Endothelial cell of umbilical vein (primary cell): ENCODE measurements around the gene C11orf21. TPM values are rescaled to one million over a fixed set of nuclear protein-coding genes. Genes with fewer than 3 reads are reported as not detected.

Experiments used
- BruUV-seq: library from RNA; stranded (reverse); fragments of 400-500 nt; replicated peaks from 2 replicates; lab custom pipeline; 2021; lab: Mats Ljungman, UMichigan
- CTCF ChIA-PET: fragments of 300-600, 350-600 bp; sonication (Branson Sonifier 250); formaldehyde crosslinking; loops from one replicate; lab custom pipeline; 2021; ENCODE audit warnings: antibody characterized with exemption, inconsistent platforms; lab: Charles Lee
- POLR2A ChIA-PET: fragments of 300-600, 350-600 bp; sonication (Branson Sonifier 250); formaldehyde crosslinking; loops from one replicate; lab custom pipeline; 2021; ENCODE audit warnings: antibody characterized with exemption, inconsistent platforms; lab: Charles Lee
- DNase-seq: peaks from one replicate; pipeline ENCODE4 v3.0.0-alpha.2; 2011; ENCODE audit warnings: low read depth, low spot score
- FAIRE-seq: peaks from 2 replicates; lab custom pipeline; 2011; peaks lifted over from hg19 to GRCh38; lab: Jason Lieb, UNC
- H2AFZ ChIP-seq: 2 replicates; pipeline ENCODE4 v1.6.0; 2012; ENCODE audit warnings: low read depth, low read length, control low read depth, inconsistent platforms
- H3K27ac ChIP-seq: 2 replicates; pipeline ENCODE4 v1.5.1; 2011; ENCODE audit warnings: low read depth, mild to moderate bottlenecking, control low read depth, low read length, moderate library complexity; ENCODE audit not compliant: insufficient read depth
- H3K27me3 ChIP-seq, 2 experiments: 2 replicates each; pipeline versions ENCODE4 v1.6.0 to v1.6.1; 2011; ENCODE audit warnings: low read length in 2 of 2, mixed read lengths in 1 of 2; ENCODE audit not compliant: control insufficient read depth in 2 of 2, insufficient read depth in 2 of 2
- H3K36me3 ChIP-seq, 2 experiments: 2 replicates in 1 of 2; 3 replicates in 1 of 2; pipeline ENCODE4 v1.5.1; 2011; ENCODE audit warnings: low read length in 2 of 2, mild to moderate bottlenecking in 1 of 2, moderate library complexity in 1 of 2; ENCODE audit not compliant: control insufficient read depth in 2 of 2, insufficient read depth in 2 of 2; ENCODE audit errors: extremely low read depth in 1 of 2
- H3K4me1 ChIP-seq: 3 replicates; pipeline ENCODE4 v1.5.1; 2011; ENCODE audit warnings: mild to moderate bottlenecking, low read length; ENCODE audit not compliant: control insufficient read depth, insufficient read depth; ENCODE audit errors: extremely low read depth
- H3K4me2 ChIP-seq: 2 replicates; pipeline ENCODE4 v1.6.1; 2011; ENCODE audit warnings: low read length, control low read depth, mixed read lengths; ENCODE audit not compliant: insufficient read depth
- H3K4me3 ChIP-seq, 3 experiments: fragments of 200-600 bp in 1 of 3; sonication (generic), shearing (Covaris generic) in 1 of 3; replicated peaks in 1 of 3; 2 replicates each; pipeline ENCODE4 v1.5.1; 2011 to 2016; ENCODE audit warnings: control low read depth in 3 of 3, low read length in 3 of 3, mild to moderate bottlenecking in 2 of 3, inconsistent platforms in 1 of 3, low read depth in 1 of 3, moderate library complexity in 1 of 3; ENCODE audit not compliant: insufficient read depth in 1 of 3
- H3K79me2 ChIP-seq: 2 replicates; pipeline ENCODE4 v1.6.0; 2012; ENCODE audit warnings: low read length, inconsistent platforms; ENCODE audit not compliant: control insufficient read depth, insufficient read depth
- H3K9ac ChIP-seq: replicated peaks from 2 replicates; pipeline ENCODE3; 2011; ENCODE audit warnings: low read length, control low read depth; ENCODE audit not compliant: insufficient read depth; ENCODE audit errors: extremely low read depth
- H3K9me1 ChIP-seq: replicated peaks from 3 replicates; pipeline ENCODE4 v1.6.0; 2011; ENCODE audit warnings: mild to moderate bottlenecking, low read length; ENCODE audit not compliant: control insufficient read depth, insufficient read depth; ENCODE audit errors: extremely low read depth
- H3K9me3 ChIP-seq: replicated peaks from 2 replicates; pipeline ENCODE4 v1.5.1; 2012; ENCODE audit warnings: low read length, inconsistent platforms; ENCODE audit not compliant: control insufficient read depth, insufficient read depth
- H4K20me1 ChIP-seq: replicated peaks from 2 replicates; pipeline ENCODE3; 2011; ENCODE audit warnings: mild to moderate bottlenecking, low read length; ENCODE audit not compliant: control insufficient read depth, insufficient read depth; ENCODE audit errors: extremely low read depth
- CTCF ChIP-seq, 2 donors: IDR thresholded peaks; 1 replicate in 1 of 2; 2 replicates in 1 of 2; pipeline ENCODE4 v1.5.1; 2011; ENCODE audit warnings: low read length in 2 of 2, mild to moderate bottlenecking in 2 of 2, moderate library complexity in 2 of 2, control low read depth in 1 of 2, inconsistent platforms in 1 of 2, low read depth in 1 of 2; ENCODE audit not compliant: insufficient read depth in 1 of 2; ENCODE audit errors: extremely low read depth in 1 of 2
- EZH2 ChIP-seq: IDR thresholded peaks from 2 replicates; pipeline ENCODE4 v1.6.1; 2012; ENCODE audit warnings: borderline replicate concordance, low read depth, mild to moderate bottlenecking, moderate library complexity, low read length, inconsistent platforms; ENCODE audit not compliant: severe bottlenecking
- FOS ChIP-seq: IDR thresholded peaks from 2 replicates; pipeline ENCODE4 v1.6.1; 2011; ENCODE audit warnings: mild to moderate bottlenecking, low read length, moderate library complexity, borderline replicate concordance; ENCODE audit not compliant: insufficient read depth
- GATA2 ChIP-seq: IDR thresholded peaks from 2 replicates; pipeline ENCODE4 v1.7.0; 2011; ENCODE audit warnings: low read depth, mild to moderate bottlenecking, moderate library complexity, mixed read lengths, low read length; ENCODE audit not compliant: insufficient read length, insufficient read depth
- JUN ChIP-seq: IDR thresholded peaks from 2 replicates; pipeline ENCODE4 v1.6.1; 2011; ENCODE audit warnings: borderline replicate concordance, low read depth; ENCODE audit not compliant: insufficient read length, insufficient read depth
- MAX ChIP-seq: IDR thresholded peaks from 2 replicates; pipeline ENCODE4 v1.6.1; 2011; ENCODE audit not compliant: insufficient read depth, insufficient read length
- MYC ChIP-seq: IDR thresholded peaks from one replicate; pipeline ENCODE4 v1.6.1; 2011; ENCODE audit warnings: mild to moderate bottlenecking, low read depth, low read length
- POLR2A ChIP-seq: IDR thresholded peaks from 2 replicates; pipeline ENCODE4 v1.6.1; 2012; ENCODE audit warnings: low read depth, mild to moderate bottlenecking, control low read depth, low read length
- POLR2AphosphoS5 ChIP-seq: IDR thresholded peaks from 2 replicates; pipeline ENCODE4 v1.6.1; 2012; ENCODE audit warnings: low read depth, mild to moderate bottlenecking, control low read depth, low read length, moderate library complexity; ENCODE audit not compliant: insufficient read depth
- dilution Hi-C: fragments of 300-500 bp; cut with MboI; formaldehyde crosslinking; loops from one replicate; pipeline ENCODE4 v1.15.0; 2019; ENCODE audit warnings: low sequenced_read_pairs; ENCODE audit not compliant: extremely low pct_ligation_motif_present
- intact Hi-C: fragments of 100-400 bp; cut with micrococcal nuclease; formaldehyde crosslinking; loops from one replicate; pipeline ENCODE4 v1.10.0; 2022
- polyA plus RNA-seq, 4 experiments: library from polyadenylated mRNA; depleted of rRNA in 3 of 4; stranded (reverse) in 3 of 4; unstranded in 1 of 4; fragments of >200 nt; gene quantifications; 2 replicates each; pipeline versions ENCODE4 v1.2.1 to v1.2.3, GENCODE V29; 2011 to 2012; ENCODE audit warnings: missing spikeins in 1 of 4
- total RNA-seq: library from RNA; stranded (reverse); gene quantifications from 2 replicates; pipeline ENCODE4 v1.2.3, GENCODE V29; 2021

C11orf21 gene
- total and polyA plus RNA-seq, 2 donors (not counting 3 experiments of a cell fraction or from before 2014, with no cell fraction given) = not detected

- intact Hi-C loops = no loop called here
- Histone ChIP-seq H3K4me3 (no peak overlapping the region), H3K27me3 (peaks cover 11 to 21% of the 10 kb centered on the region in 2 experiments), H3K79me2 (no peaks in the 10 kb centered on the region), H3K9ac (no peak overlapping the region), H3K9me1 (no peaks in the 10 kb centered on the region), H3K27ac (no peak overlapping the region), H4K20me1 (no peaks in the 10 kb centered on the region), H3K4me1 (no peaks in the 10 kb centered on the region), H3K36me3 (no peaks in the 10 kb centered on the region), H3K4me2 (no peak overlapping the region), H2AFZ (no peak overlapping the region), H3K9me3 (no peaks in the 10 kb centered on the region)
- DNase-seq = no peak
- ChIA-PET CTCF (interaction anchor here (1.0 kb wide), 1 partner anchor 142 kb away, joined by 3 read pairs; no protein-coding TSS in a partner anchor), POLR2A (no interaction called here)
- BruUV-seq = no TSS peak
- dilution Hi-C loops = no loop called here
- no peak for TF ChIP-seq JUN
- no peak for TF ChIP-seq MAX
- TF ChIP-seq POLR2A = no peak
- no peak for TF ChIP-seq MYC
- TF ChIP-seq POLR2AphosphoS5 = no peak
- no peak for TF ChIP-seq FOS
- no peak for TF ChIP-seq CTCF (IDR thresholded peaks at IDR 0.05; ENCODE audit: extremely low read depth in 1 of 2, insufficient read depth in 1 of 2, low read depth in 1 of 2, low read length in 2 of 2)
- TF ChIP-seq GATA2 = no peak
- TF ChIP-seq EZH2 = no peak
- FAIRE-seq = no peak
These were observed 23.7 kb downstream of the C11orf21 start for GRCh38 chr11:2277933-2278523.
